ENCODE results near the gene MRPL52.
A peak's percentile ranks its signal among the peaks of the same experiment; 100 is the strongest.

Gene MRPL52

GRCh38 chr14:22883173-22883976, 53.7 kb downstream of the MRPL52 start, which contains the start of gene REM2:
Gene REM2 (plus strand): TSS chr14:22883222. CDS start chr14:22883288, 66 bp downstream.
- no peak for DNase-seq

- peak; percentile 41 to 62 (median 58) for DNase-seq
Observed at GRCh38 chr14:22884076-22884737, 54.5 kb downstream of the MRPL52 start.
